GM23338 (cell line): ENCODE measurements around the gene BMPR2. TPM values are rescaled to one million over a fixed set of nuclear protein-coding genes. Genes with fewer than 3 reads are reported as not detected.

Experiments
- ATAC-seq: fragments of 200-7000 bp; cut with Tn5 transposase; 3 replicates; pipeline ENCODE4 v1.9.1; 2020
- DNase-seq: peaks from one replicate; pipeline ENCODE4 v3.0.0-alpha.2; 2015; ENCODE audit warnings: low spot score
- H2AFZ ChIP-seq: fragments of 200-600 bp; sonication (generic); 2 replicates; pipeline ENCODE4 v1.8.0; 2016; ENCODE audit warnings: antibody characterized with exemption, mild to moderate bottlenecking, moderate library complexity
- H3F3A ChIP-seq: fragments of 200-600 bp; sonication (generic); replicated peaks from 2 replicates; pipeline ENCODE4 v1.8.0; 2017; ENCODE audit warnings: antibody characterized with exemption, mixed run types, low read depth
- H3K27ac ChIP-seq: fragments of 200-600 bp; sonication (generic); 2 replicates; pipeline ENCODE4 v1.6.1; 2016; ENCODE audit warnings: low read depth
- H3K27me3 ChIP-seq: fragments of 200-600 bp; sonication (generic); 2 replicates; pipeline ENCODE4 v1.8.0; 2016; ENCODE audit warnings: mild to moderate bottlenecking, mixed run types, moderate library complexity; ENCODE audit not compliant: insufficient read depth
- H3K36me3 ChIP-seq: fragments of 200-600 bp; sonication (generic); 2 replicates; pipeline ENCODE4 v1.8.0; 2016; ENCODE audit warnings: mild to moderate bottlenecking; ENCODE audit not compliant: insufficient read depth
- H3K4me1 ChIP-seq: fragments of 200-600 bp; sonication (generic); 2 replicates; pipeline ENCODE4 v1.8.0; 2016; ENCODE audit warnings: mild to moderate bottlenecking, moderate library complexity; ENCODE audit not compliant: insufficient read depth
- H3K4me2 ChIP-seq: fragments of 200-600 bp; sonication (generic); 2 replicates; pipeline ENCODE4 v1.7.1; 2017; ENCODE audit warnings: mixed run types
- H3K4me3 ChIP-seq: fragments of 200-600 bp; sonication (generic); 2 replicates; pipeline ENCODE4 v1.6.1; 2016; ENCODE audit warnings: mixed run types
- H3K79me2 ChIP-seq: fragments of 200-600 bp; sonication (generic); replicated peaks from 2 replicates; pipeline ENCODE4 v1.8.0; 2017; ENCODE audit warnings: mild to moderate bottlenecking; ENCODE audit not compliant: insufficient read depth
- H3K9me2 ChIP-seq: fragments of 200-600 bp; sonication (generic); 2 replicates; pipeline ENCODE4 v1.8.0; 2017; ENCODE audit not compliant: insufficient read depth
- H4K20me1 ChIP-seq: fragments of 200-600 bp; sonication (generic); replicated peaks from 2 replicates; pipeline ENCODE4 v1.8.0; 2017; ENCODE audit warnings: mild to moderate bottlenecking; ENCODE audit not compliant: insufficient read depth
- H3K27ac Mint-ChIP-seq: 2 replicates; pipeline ENCODE4 v1.8.0; 2020; ENCODE audit warnings: inconsistent platforms, mild to moderate bottlenecking, moderate library complexity, mixed read lengths
- H3K27me3 Mint-ChIP-seq: 3 replicates; pipeline ENCODE4 v1.8.0; 2022; ENCODE audit warnings: low read depth, mild to moderate bottlenecking, moderate library complexity, mixed read lengths, inconsistent platforms; ENCODE audit not compliant: insufficient read depth, poor library complexity
- H3K36me3 Mint-ChIP-seq: 3 replicates; pipeline ENCODE4 v1.8.0; 2021; ENCODE audit warnings: low read depth, mild to moderate bottlenecking, inconsistent platforms, moderate library complexity, mixed read lengths
- H3K4me1 Mint-ChIP-seq: 3 replicates; pipeline ENCODE4 v1.8.0; 2020; ENCODE audit warnings: mild to moderate bottlenecking, inconsistent platforms, mixed read lengths
- H3K4me3 Mint-ChIP-seq: 3 replicates; pipeline ENCODE4 v1.8.0; 2021; ENCODE audit warnings: moderate library complexity, mild to moderate bottlenecking, inconsistent platforms, mixed read lengths
- H3K9me3 Mint-ChIP-seq: 3 replicates; pipeline ENCODE4 v1.8.0; 2020; ENCODE audit warnings: moderate library complexity, mild to moderate bottlenecking, inconsistent platforms, mixed read lengths
- EZH2 ChIP-seq: fragments of 200-600 bp; sonication (generic); IDR thresholded peaks from one replicate; pipeline ENCODE4 v1.8.0; 2017; ENCODE audit warnings: antibody characterized with exemption, mild to moderate bottlenecking, low read depth; ENCODE audit not compliant: unreplicated experiment
- REST ChIP-seq: IDR thresholded peaks from one replicate; pipeline ENCODE4 v1.6.1; 2018; ENCODE audit warnings: antibody characterized with exemption; ENCODE audit not compliant: unreplicated experiment
- STAT1 ChIP-seq: IDR thresholded peaks from one replicate; pipeline ENCODE4 v1.6.1; 2016; ENCODE audit warnings: antibody characterized with exemption; ENCODE audit not compliant: unreplicated experiment
- ZNF331 ChIP-seq: fragments of 250-450 bp; sonication (Bioruptor Pico); IDR thresholded peaks from 2 replicates; pipeline ENCODE4 v1.5.0; 2020; ENCODE audit warnings: low read depth, mild to moderate bottlenecking, moderate library complexity
- ZNF462 ChIP-seq: fragments of 250-450 bp; sonication (Bioruptor Pico); IDR thresholded peaks from 2 replicates; pipeline ENCODE4 v1.5.0; 2020; ENCODE audit warnings: mild to moderate bottlenecking, moderate library complexity
- polyA plus RNA-seq: library from polyadenylated mRNA; unstranded; fragments of >200 nt; fragmentation: Nextera tagmentation; extraction: Ambion mirVana; gene quantifications from 2 replicates; pipeline ENCODE4 v1.2.1, GENCODE V29; 2016
- total RNA-seq: library from RNA; depleted of rRNA; stranded (reverse); fragments of >200 nt; shearing (Covaris generic); gene quantifications from 2 replicates; pipeline ENCODE4 v1.2.3, GENCODE V29; 2014

Gene BMPR2
- total and polyA plus RNA-seq, 2 experiments from 2014 or later, result 6.7 to 21.6 TPM

- TF ChIP-seq EZH2, result no peak
- no peak for TF ChIP-seq REST
- no peak overlapping the region for H3K27ac Mint-ChIP-seq
- no peak for DNase-seq
Measured at GRCh38 chr2:202510911-202511310, 134.8 kb downstream of the BMPR2 start.

DNA sequence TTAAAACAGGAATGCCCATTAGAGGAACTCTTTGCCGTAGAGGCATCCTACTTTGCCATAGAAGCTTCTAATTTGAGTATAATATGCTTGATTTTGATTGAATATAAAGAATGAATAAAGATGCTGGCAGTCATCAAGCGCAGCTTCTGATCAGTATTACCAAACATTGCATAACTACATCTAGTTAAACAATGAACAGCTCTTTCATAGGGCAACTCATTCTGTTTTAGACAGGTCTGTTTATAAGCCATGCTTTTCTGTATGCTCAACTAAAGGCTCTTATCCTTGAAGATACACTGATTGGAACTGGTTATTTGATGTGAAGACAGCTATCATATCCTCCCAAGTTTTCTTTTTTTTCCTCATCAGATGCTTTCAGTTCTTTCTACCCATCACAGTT is 136.0 kb downstream of the BMPR2 start:
- Histone ChIP-seq H3K4me3 (no peak overlapping the region), H3K27ac (no peak overlapping the region), H3K4me1 (no peaks in the 10 kb centered on the region), H4K20me1 (0 out of 2 replicates have a peak, but pooled peaks cover 4% of the 10 kb centered on the region), H2AFZ (no peak overlapping the region), H3K27me3 (no peaks in the 10 kb centered on the region), H3K79me2 (no peaks in the 10 kb centered on the region), H3F3A (no peaks in the 10 kb centered on the region), H3K4me2 (no peak overlapping the region), H3K36me3 (peaks cover 6% of the 10 kb centered on the region; the same call in 1 of the 2 replicates), H3K9me2 (no peaks in the 10 kb centered on the region)
- H3K36me3 Mint-ChIP-seq, result peaks cover 6% of the 10 kb centered on the region; the same call in 1 of the 3 replicates
- no peaks in the 10 kb centered on the region for H3K9me3 Mint-ChIP-seq
- no peak for ATAC-seq
- no peaks in the 10 kb centered on the region for H3K27me3 Mint-ChIP-seq
- H3K4me1 Mint-ChIP-seq, result no peaks in the 10 kb centered on the region
- no peak overlapping the region for H3K27ac Mint-ChIP-seq
- no peak for TF ChIP-seq STAT1
- H3K4me3 Mint-ChIP-seq, result no peak overlapping the region
- DNase-seq, result no peak

More at GRCh38 chr2:202510911-202511310, 134.8 kb downstream of the BMPR2 start:
- Histone ChIP-seq H3K36me3 (peaks cover 4% of the 10 kb centered on the region; the same call in 1 of the 2 replicates), H4K20me1 (0 out of 2 replicates have a peak, but pooled peaks cover 4% of the 10 kb centered on the region), H3K27me3 (no peaks in the 10 kb centered on the region), H3K4me3 (no peak overlapping the region), H3K27ac (no peak overlapping the region), H2AFZ (no peak overlapping the region), H3F3A (no peaks in the 10 kb centered on the region), H3K79me2 (no peaks in the 10 kb centered on the region), H3K4me2 (no peak overlapping the region), H3K9me2 (no peaks in the 10 kb centered on the region), H3K4me1 (no peaks in the 10 kb centered on the region)
- Mint-ChIP-seq H3K36me3 (peaks cover 6% of the 10 kb centered on the region; the same call in 1 of the 3 replicates), H3K4me1 (no peaks in the 10 kb centered on the region), H3K27me3 (no peaks in the 10 kb centered on the region), H3K9me3 (no peaks in the 10 kb centered on the region), H3K4me3 (no peak overlapping the region)
- no peak for ATAC-seq

DNA sequence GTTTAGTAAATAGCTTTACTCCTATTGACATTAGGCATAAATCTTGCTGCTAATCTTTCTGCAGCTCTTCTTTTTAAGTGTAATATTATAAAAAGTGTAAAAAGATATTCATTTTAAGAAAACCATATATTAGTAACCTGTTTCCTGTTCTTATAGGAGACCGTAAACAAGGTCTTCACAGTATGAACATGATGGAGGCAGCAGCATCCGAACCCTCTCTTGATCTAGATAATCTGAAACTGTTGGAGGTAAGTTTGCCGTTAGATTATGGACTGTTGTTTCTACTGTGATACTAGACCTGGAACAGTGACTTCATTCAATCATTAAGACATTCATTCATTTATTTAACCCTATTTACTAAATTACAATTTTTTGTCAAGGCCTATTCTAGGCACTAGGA is 138.6 kb downstream of the BMPR2 start:
- Mint-ChIP-seq H3K27me3 (no peaks in the 10 kb centered on the region), H3K27ac (no peak overlapping the region), H3K36me3 (peaks cover 7% of the 10 kb centered on the region; the same call in 2 of the 3 replicates), H3K4me1 (0 out of 3 replicates have a peak, but pooled peaks cover under 1% of the 10 kb centered on the region), H3K4me3 (no peak overlapping the region), H3K9me3 (no peaks in the 10 kb centered on the region)
- H3K27me3 ChIP-seq, result no peaks in the 10 kb centered on the region
- H3F3A ChIP-seq, result no peaks in the 10 kb centered on the region
- H3K4me3 ChIP-seq, result no peak overlapping the region
- 0 out of 2 replicates have a peak, but pooled peaks cover 4% of the 10 kb centered on the region for H4K20me1 ChIP-seq
- ATAC-seq, result no peak
- no peak overlapping the region for H3K27ac ChIP-seq
- TF ChIP-seq ZNF462 (CRISPR knock-in tag), result no peak
- no peak for TF ChIP-seq ZNF331 (CRISPR knock-in tag)
- TF ChIP-seq EZH2, result no peak
- no peak overlapping the region for H2AFZ ChIP-seq
- H3K79me2 ChIP-seq, result no peaks in the 10 kb centered on the region
- no peaks in the 10 kb centered on the region for H3K9me2 ChIP-seq
- H3K36me3 ChIP-seq, result peaks cover 6% of the 10 kb centered on the region; the same call in 1 of the 2 replicates
- H3K4me2 ChIP-seq, result no peak overlapping the region
- DNase-seq, result no peak
- H3K4me1 ChIP-seq, result no peaks in the 10 kb centered on the region
